ENCODE results near the gene PLIN4.
"Not testable (repeated sequence)": the region's sequence is repeated elsewhere in the genome, so short reads cannot be mapped to it uniquely, and the experiment has no call there.

The PLIN4 gene

GRCh38 chr19:4547303-4548237 is 29.3 kb upstream of the PLIN4 start:
- DNase-seq: peak in 1 of 5 donors; percentile 11

- DNase-seq: no peak
These were observed 25.8 kb upstream of the PLIN4 start for GRCh38 chr19:4543842-4544647.

GRCh38 chr19:4542896-4543841 is 24.9 kb upstream of the PLIN4 start:
- DNase-seq: no peak

- not testable (repeated sequence) for DNase-seq
These were observed 23.5 kb upstream of the PLIN4 start for GRCh38 chr19:4541806-4542145.

- no peak for DNase-seq
These were observed 23.0 kb upstream of the PLIN4 start for GRCh38 chr19:4541114-4541805.

GRCh38 chr19:4539693-4540581 is 21.7 kb upstream of the PLIN4 start, which contains the start of gene LRG1:
LRG1 (minus strand) TSS chr19:4540036; CDS start chr19:4540013, 23 bp downstream.
- no peak for DNase-seq

- no peak for DNase-seq
These were observed 20.9 kb upstream of the PLIN4 start for GRCh38 chr19:4539169-4539692.

GRCh38 chr19:4538601-4538954 is 20.3 kb upstream of the PLIN4 start:
- DNase-seq: no peak

- no peak for DNase-seq
These were observed 19.8 kb upstream of the PLIN4 start for GRCh38 chr19:4537953-4538600.

- no peak for DNase-seq
These were observed 18.5 kb upstream of the PLIN4 start for GRCh38 chr19:4536798-4537197.

GRCh38 chr19:4534836-4535658 is 16.8 kb upstream of the PLIN4 start, which contains the start of gene PLIN5:
PLIN5 (minus strand) TSS chr19:4535224; CDS start chr19:4534074, 1,150 bp downstream.
- DNase-seq: peak in 1 of 5 donors; percentile 22

GRCh38 chr19:4533835-4534424 is 15.6 kb upstream of the PLIN4 start:
- no peak for DNase-seq

GRCh38 chr19:4533334-4533733 is 15.0 kb upstream of the PLIN4 start:
- DNase-seq: no peak

- no peak for DNase-seq
These were observed 13.4 kb upstream of the PLIN4 start for GRCh38 chr19:4531562-4532165.

GRCh38 chr19:4529924-4530522 is 11.7 kb upstream of the PLIN4 start:
- DNase-seq: no peak

- no peak for DNase-seq
These were observed 10.6 kb upstream of the PLIN4 start for GRCh38 chr19:4528843-4529242.

- not testable (repeated sequence) for DNase-seq
These were observed 9.1 kb upstream of the PLIN4 start for GRCh38 chr19:4527377-4527776.

GRCh38 chr19:4525563-4526002 is 7.3 kb upstream of the PLIN4 start:
- no peak for DNase-seq
